Testis (tissue), 3 donors: ENCODE measurements around the gene PRLHR. TPM values are rescaled to one million over a fixed set of nuclear protein-coding genes. Genes with fewer than 3 reads are reported as not detected.

ENCODE experiments used
- DNase-seq: peaks from one replicate; pipeline ENCODE4 v3.0.0-alpha.2; 2019
- H3K27ac ChIP-seq, 2 donors: fragments of 200-600 bp; sonication (generic); one replicate each; pipeline ENCODE4 v1.5.1; 2019
- H3K27me3 ChIP-seq: fragments of 200-600 bp; sonication (generic); one replicate; pipeline ENCODE4 v1.5.1; 2019
- H3K36me3 ChIP-seq: fragments of 200-600 bp; sonication (generic); one replicate; pipeline ENCODE4 v1.5.1; 2017; ENCODE audit warnings: low read depth; ENCODE audit errors: missing control alignments
- H3K4me1 ChIP-seq: fragments of 200-600 bp; sonication (generic); one replicate; pipeline ENCODE4 v1.5.1; 2019
- H3K4me3 ChIP-seq, 2 donors: fragments of 200-600 bp; sonication (generic); one replicate each; pipeline ENCODE4 v1.5.1; 2017 to 2019
- H3K9me3 ChIP-seq: fragments of 200-600 bp; sonication (generic); one replicate; pipeline ENCODE4 v1.5.1; 2017
- POLR2A ChIP-seq: fragments of 450-650 bp; IDR thresholded peaks from one replicate; pipeline ENCODE4 v1.6.1; 2017; ENCODE audit warnings: antibody characterized with exemption, mild to moderate bottlenecking, moderate library complexity
- WGBS, 2 donors: methylation state at CpG; one replicate each; pipeline ENCODE4 v1.1.5; 2018; 5-methylcytosine and 5-hydroxymethylcytosine counted together
- intact Hi-C: fragments of 100-400 bp; cut with DNase I; formaldehyde crosslinking; loops from one replicate; pipeline ENCODE4 v1.15.1; 2023; ENCODE audit warnings: low total_unique reads
- polyA plus RNA-seq: library from polyadenylated mRNA; stranded (reverse); fragments of 350-450 nt; fragmentation: Illumina TruSeq; extraction: RNeasy Lipid Tissue Mini Kit (QIAGEN cat#74804); gene quantifications from one replicate; pipeline ENCODE4 v1.2.3, GENCODE V29; 2014; ENCODE audit warnings: low read depth, low replicate concordance; ENCODE audit not compliant: insufficient read depth
- total RNA-seq, 2 donors: library from RNA; depleted of rRNA; stranded (reverse); fragments of >200 nt; gene quantifications; one replicate each; pipeline ENCODE4 v1.2.3, GENCODE V29; 2016
- TF ChIP-seq, protein P1 (sequence below), 3 experiments: fragments of 450-650 bp in 2 of 3; fragments of 200-600 bp in 1 of 3; sonication (generic) in 1 of 3; IDR thresholded peaks; one replicate each; pipeline ENCODE4 v1.5.1; 2016 to 2019; ENCODE audit warnings: antibody characterized with exemption in 3 of 3, mild to moderate bottlenecking in 2 of 3, moderate library complexity in 1 of 3

PRLHR gene
- total and polyA plus RNA-seq, 3 donors from 2014 or later = 0.12 to 0.79 TPM; not detected in 1

DNA sequence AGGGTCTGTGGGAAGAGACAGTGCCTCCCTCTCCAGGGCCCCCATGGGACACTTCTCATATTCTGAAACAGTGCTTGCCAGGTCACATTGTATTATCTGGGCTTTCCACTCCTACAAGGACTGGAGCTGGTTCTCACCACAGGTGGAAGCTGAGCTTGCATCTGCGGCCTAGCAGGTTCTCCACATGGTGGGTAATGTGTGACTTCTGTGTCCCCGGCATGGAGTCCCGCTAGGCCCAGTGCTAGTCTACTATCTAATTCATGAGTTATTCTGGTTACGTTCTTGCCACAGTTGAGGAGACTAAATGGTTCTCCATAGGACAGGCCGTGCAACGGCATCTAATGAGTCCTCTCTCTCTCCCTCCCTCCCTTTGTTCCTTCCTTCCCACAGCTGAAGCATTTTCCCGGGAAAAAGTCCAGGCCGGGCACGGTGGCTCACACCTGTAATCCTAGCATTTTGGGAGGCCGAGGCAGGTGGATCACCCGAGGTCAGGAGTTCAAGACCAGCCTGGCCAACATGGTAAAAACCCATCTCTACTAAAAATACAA is 27.7 kb downstream of the PRLHR start:
- H3K9me3 ChIP-seq = no peaks in the 10 kb centered on the region
- H3K36me3 ChIP-seq = no peaks in the 10 kb centered on the region
- no peak overlapping the region for H3K27ac ChIP-seq
- no peaks in the 10 kb centered on the region for H3K27me3 ChIP-seq
- no peak for TF ChIP-seq POLR2A
- TF ChIP-seq, protein P1, sequence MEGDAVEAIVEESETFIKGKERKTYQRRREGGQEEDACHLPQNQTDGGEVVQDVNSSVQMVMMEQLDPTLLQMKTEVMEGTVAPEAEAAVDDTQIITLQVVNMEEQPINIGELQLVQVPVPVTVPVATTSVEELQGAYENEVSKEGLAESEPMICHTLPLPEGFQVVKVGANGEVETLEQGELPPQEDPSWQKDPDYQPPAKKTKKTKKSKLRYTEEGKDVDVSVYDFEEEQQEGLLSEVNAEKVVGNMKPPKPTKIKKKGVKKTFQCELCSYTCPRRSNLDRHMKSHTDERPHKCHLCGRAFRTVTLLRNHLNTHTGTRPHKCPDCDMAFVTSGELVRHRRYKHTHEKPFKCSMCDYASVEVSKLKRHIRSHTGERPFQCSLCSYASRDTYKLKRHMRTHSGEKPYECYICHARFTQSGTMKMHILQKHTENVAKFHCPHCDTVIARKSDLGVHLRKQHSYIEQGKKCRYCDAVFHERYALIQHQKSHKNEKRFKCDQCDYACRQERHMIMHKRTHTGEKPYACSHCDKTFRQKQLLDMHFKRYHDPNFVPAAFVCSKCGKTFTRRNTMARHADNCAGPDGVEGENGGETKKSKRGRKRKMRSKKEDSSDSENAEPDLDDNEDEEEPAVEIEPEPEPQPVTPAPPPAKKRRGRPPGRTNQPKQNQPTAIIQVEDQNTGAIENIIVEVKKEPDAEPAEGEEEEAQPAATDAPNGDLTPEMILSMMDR (IDR thresholded peaks at IDR 0.05) = no peak
- no peak overlapping the region for H3K4me3 ChIP-seq
- peaks cover 14% of the 10 kb centered on the region for H3K4me1 ChIP-seq
- intact Hi-C loops = loop anchor here (5.0 kb wide), 1 partner anchor 155 kb away; no protein-coding TSS in a partner anchor
- no peak for DNase-seq
- 77 to 80% methylated on average over 11 of the region's 11 CpGs for WGBS, 2 donors

DNA sequence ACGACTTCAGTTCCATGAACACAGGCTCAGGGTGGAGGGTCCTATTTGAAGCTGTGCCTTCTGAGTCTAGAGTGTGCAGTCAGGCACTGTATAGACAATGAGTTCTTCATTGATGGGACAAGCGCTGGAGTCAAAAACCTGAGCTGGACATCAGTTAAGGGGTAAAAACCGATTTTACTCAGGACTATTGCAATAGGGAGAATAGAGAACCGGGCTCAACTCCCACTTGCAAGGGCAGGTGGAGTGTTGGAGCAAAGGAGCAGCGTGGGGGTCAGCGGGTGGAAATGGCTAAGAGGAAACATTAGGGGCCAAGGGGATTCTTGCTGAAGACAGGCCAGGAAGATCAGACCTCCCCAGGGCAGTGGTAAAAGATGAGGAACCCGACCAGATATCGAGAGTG is 28.5 kb downstream of the PRLHR start:
- 81 to 90% methylated on average over 8 of the region's 8 CpGs for WGBS, 2 donors
- TF ChIP-seq POLR2A = no peak
- TF ChIP-seq, protein P1 (IDR thresholded peaks at IDR 0.05) = no peak
- no peak overlapping the region for H3K4me3 ChIP-seq
- peaks cover 14% of the 10 kb centered on the region for H3K4me1 ChIP-seq
- H3K9me3 ChIP-seq = no peaks in the 10 kb centered on the region
- no peak for DNase-seq
- intact Hi-C loops = loop anchor here (5.0 kb wide), 1 partner anchor 155 kb away; no protein-coding TSS in a partner anchor
- no peaks in the 10 kb centered on the region for H3K27me3 ChIP-seq
- no peaks in the 10 kb centered on the region for H3K36me3 ChIP-seq
- no peak overlapping the region for H3K27ac ChIP-seq

DNA sequence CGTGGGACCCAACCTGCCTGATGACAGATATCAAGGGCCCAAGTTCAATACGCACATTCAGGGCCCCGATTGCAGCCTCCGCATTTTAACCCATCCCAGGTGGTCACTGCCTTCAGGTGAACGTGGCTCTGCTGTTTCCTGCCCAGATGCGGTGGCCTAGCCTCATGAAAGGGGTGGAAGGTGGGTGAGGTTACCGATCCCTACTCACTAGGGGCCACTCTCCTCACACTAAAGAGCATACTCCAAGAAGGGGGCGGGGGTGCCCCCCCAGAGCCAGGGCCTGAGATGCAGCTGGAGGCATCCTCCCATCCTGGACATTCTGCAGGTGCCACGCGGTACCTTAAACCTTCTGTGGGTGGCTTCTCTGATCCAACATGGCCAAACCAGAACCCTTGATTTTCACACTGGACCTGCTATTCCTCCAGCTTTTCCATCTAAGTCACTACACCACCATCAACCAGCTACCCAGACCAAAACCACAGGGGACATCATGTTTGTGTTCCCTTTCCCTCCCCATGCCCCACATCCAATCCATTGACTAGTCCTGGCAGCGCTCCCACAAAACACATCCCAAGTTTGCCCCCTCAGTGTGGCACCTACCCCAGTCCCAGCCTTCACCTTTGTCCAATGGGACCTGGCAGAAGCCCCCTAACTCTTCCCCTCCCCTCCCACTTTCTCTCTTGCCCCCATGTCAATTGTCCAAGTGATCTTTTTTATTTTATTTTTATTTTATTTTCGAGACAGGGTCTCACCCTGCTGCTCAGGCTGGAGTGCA is 30.0 kb downstream of the PRLHR start:
- 91 to 95% methylated on average over 10 to 12 of the region's 12 CpGs for WGBS, 2 donors
- H3K27me3 ChIP-seq = no peaks in the 10 kb centered on the region
- H3K27ac ChIP-seq = no peak overlapping the region
- H3K4me1 ChIP-seq = peaks cover 4% of the 10 kb centered on the region
- H3K9me3 ChIP-seq = no peaks in the 10 kb centered on the region
- no peaks in the 10 kb centered on the region for H3K36me3 ChIP-seq
- no peak for DNase-seq
- H3K4me3 ChIP-seq = no peak overlapping the region
- TF ChIP-seq, protein P1 (IDR thresholded peaks at IDR 0.05) = no peak
- no peak for TF ChIP-seq POLR2A
- intact Hi-C loops = loop anchor here (5.0 kb wide), 1 partner anchor 157 kb away; no protein-coding TSS in a partner anchor

DNA sequence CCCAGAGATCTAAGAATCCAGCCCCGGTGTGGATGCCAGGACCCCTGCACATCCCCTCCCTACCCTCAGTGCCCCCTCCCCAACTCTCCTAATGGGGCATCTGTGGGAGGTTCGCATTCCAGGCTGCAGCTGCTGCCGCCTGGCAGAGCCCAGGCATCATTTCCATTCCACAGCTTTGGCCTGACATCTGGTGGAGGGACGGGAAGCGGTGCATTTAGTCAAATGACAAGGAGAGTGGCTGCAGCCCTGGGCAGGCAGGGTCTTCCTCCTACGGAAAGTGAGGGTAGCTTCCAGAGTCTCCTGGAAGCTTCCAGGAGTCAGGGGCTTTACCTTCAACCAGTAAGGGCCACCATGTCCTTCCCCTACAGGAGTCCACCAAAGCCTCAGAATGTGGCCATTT is 30.8 kb downstream of the PRLHR start:
- no peaks in the 10 kb centered on the region for H3K27me3 ChIP-seq
- no peak for TF ChIP-seq POLR2A
- TF ChIP-seq, protein P1 (IDR thresholded peaks at IDR 0.05) = no peak
- no peaks in the 10 kb centered on the region for H3K9me3 ChIP-seq
- no peak for DNase-seq
- intact Hi-C loops = loop anchor here (5.0 kb wide), 1 partner anchor 158 kb away; no protein-coding TSS in a partner anchor
- WGBS, 2 donors = 67 to 71% methylated on average over 6 of the region's 6 CpGs
- H3K36me3 ChIP-seq = no peaks in the 10 kb centered on the region
- H3K4me3 ChIP-seq = no peak overlapping the region
- no peaks in the 10 kb centered on the region for H3K4me1 ChIP-seq
- H3K27ac ChIP-seq = no peak overlapping the region
